Activated naive CD4-positive, alpha-beta T cell treated with anti-CD3 and anti-CD28 coated beads, Interleukin-2, amount 50 U/mL, for 16 hours (primary cell): ENCODE measurements around the gene POLR1G.
"Not testable (repeated sequence)": the region's sequence is repeated elsewhere in the genome, so short reads cannot be mapped to it uniquely, and the experiment has no call there.

ENCODE experiments used
- DNase-seq: peaks from one replicate; pipeline ENCODE4 v3.0.0-alpha.2; 2020

POLR1G gene

DNA sequence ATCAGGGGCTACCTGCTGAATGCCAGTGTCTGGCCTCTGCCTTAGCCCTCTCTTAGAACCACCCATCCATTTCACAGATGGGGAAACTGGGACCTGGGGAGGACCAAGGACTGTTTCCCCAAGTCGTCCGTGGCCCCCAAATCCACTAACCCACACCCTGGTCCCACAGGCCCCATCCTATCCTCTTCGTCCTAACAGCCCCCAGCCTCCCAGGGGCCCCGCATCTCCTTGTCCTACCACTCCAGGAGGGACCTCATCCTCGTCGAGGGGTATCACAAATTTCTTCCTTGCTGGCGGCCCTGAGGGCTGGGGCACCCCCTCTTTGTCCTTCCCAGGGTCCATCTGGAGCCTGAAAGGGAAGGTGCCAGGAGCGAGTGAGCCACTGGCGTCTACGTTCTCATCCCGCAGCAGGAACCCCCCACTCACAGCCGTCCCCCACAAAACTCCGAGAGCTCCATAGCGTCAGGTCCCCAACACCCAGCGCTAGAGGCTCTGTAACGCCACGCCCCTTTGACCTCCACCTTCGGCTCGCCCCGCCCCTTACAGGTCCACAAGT, 16.7 kb downstream of the POLR1G start:
- peak; percentile 83 for DNase-seq

DNA sequence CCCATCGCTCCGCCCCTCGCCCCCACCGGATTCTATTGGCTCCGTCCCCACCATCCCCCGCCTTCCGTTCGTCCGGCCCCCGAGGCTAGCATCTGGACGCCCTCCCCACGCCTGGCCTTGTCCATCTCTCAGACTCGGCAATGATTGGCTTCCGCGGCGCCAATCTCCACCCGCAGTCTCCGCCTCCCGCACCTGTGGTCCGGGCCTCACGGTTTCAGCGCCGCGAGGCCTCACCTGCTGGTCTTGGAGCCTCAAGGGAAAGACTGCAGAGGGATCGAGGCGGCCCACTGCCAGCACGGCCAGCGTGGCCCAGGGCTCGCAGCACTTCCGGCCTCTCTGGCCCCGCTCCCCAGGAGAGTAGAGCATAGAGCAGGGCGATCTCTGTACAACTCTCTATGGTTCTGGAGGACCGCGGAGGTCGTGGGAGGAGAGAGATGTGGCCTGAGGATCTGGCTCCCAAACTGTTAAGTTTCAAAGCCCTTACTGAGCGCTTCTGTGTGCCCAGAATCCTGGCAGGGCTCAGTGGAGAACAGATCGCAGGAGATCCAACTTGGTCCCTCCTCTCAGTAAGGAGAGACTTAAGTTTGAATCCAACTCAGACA, 17.2 kb downstream of the POLR1G start, which contains the start of gene ERCC1:
Gene ERCC1, minus strand, starts transcription at position 329 of the 602 bp plus-strand sequence. CDS start 543 bp downstream, outside the sequence.
- DNase-seq, result peak; percentile 66

DNA sequence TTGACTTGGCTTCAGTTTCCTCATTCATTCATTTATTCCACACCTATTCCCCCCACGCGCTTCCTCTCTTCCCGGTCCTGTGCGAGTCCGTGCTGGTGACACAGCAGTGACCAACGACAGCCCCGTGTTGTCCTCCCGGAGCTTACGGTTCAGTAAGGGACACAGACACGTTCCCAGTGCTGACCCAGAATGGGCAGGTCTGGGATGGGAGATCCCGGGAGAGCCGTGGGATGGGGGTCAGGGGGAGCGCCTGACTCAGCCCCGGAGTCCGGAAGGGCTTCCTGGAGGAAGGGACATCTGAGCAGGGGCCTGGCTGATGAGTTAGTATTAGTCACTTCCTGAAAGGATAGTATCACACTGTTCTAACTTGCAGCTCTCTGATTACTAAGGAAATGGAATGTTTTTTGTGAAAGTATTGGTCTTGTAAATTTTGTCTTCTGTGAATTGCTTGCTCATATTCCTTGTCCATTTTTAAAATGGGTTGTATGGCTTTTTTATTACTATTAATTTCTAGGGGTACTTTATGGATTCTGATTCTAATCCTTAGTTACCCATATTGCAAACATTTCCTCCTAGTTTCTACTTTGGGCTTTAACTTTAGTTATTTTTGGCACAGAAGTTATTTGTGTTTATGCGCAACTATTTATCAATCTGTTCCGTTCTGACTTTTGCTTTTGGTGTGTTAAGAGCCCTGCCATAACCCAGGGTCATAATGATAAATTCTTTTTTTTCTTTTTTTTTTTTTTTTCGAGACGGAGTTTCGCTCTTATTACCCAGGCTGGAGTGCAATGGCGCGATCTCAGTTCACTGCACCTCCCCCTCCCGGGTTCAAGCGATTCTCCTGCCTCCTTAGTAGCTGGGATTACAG, 18.0 kb downstream of the POLR1G start:
- DNase-seq, result no peak

DNA sequence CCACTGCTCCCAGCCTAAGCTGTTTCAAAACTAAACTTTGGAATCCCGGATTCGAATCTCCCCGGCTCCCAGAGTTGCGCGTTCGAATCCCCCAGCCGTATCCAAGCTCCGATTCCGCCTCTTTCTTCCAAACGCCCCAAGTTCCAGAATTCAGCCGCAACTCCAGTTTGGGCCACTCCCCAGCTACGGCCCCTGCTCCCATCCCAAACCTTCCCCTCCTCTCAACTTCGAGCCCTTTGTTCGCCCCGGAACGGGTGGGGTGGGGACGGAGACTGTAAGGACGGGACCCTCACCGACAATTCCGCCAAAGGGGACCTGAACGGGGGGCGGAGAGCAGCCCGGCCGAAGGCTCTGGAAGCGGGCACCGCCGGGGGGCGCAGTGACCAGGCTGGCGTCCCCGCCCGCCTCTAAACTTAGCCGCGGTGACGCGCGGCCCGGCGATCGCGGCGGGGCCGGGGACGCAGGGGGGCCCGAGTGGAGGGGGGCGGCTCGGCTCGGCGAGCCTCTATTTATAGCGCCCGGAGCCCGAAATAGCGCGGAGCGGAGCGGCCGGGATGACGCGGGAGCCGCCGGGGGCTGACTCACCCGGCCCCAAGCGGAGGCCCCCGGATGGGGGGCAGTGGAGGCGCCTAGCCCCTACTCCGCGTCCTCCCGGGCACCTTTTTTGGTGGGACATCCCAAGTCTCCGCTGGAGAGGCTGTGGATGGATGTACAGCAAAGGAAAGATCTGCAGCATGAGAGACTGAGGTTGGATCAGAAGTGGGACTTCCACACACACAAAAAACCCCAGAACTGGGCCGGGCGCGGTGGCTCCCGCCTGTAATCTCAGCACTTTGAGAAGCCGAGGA, 22.2 kb downstream of the POLR1G start:
- no peak for DNase-seq

DNA sequence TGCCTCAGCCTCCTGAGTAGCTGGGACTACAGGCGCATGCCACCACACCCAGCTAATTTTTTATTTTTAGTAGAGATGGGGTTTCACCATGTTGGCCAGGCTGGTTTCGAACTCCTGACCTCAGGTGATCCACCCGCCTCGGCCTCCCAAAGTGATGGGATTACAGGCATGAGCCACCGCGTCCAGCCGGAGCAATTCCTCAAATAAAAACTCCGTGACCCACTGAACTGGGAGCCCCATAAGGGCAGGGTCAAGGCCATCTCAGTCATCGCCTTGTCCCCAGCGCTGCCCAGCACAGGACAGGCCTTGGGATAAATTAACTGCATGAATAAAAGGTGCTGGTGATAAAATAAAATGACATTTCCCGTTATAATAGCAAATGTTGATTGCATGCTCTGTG, 23.5 kb downstream of the POLR1G start:
- not testable (repeated sequence) for DNase-seq

DNA sequence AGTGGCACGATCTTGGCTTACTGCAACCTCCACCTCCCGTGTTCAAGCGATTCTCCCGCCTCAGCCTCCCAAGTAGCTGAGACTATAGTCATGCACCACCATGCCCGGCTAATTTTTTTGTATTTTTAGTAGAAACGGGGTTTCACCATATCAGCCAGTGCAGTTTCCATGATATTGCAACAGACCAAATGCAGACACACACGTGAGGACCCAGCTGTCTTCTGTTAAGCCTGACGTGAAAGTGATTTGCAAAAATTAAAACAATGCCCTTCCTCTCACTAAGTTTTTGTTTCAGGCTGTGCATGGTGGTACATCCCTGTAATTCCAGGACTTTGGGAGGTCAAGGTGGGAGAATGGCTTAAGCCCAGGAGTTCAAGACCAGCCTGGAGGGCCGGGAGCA, 24.6 kb downstream of the POLR1G start:
- not testable (repeated sequence) for DNase-seq

DNA sequence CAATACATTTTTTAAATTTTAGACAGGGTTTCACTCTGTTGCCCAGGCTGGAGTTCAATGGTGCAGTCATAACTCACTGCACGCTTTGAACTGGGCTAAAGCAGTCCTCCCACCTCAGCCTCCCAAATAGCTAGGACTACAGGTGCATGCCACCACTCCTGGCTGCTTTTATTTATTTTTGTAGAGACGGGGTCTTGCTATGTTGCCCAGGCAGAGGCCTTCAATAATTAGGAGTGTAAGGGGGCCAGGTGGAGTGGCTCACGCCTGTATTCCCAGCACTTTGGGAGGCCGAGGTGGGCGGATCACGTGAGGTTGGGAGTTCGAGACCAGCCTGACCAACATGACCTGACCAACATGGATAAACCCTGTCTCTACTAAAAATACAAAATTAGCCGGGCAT, 26.1 kb downstream of the POLR1G start:
- not testable (repeated sequence) for DNase-seq

DNA sequence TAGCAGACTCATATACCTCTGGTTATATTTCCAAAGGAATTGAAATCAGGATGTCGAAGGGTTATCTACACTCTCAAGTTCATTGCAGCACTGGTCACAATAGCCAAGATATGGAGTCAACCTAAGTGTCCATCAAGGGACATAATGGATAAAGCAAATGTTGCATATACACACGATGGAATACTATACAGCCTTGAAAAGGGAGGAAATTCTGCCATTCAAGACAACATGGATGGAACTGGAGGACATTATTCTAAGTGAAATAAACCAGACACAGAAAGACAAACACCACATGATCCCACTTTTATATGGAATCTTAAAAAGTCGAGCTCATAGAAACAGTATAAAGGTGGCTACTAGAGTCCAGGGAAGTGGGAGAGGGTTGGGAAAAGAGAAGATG, 30.9 kb downstream of the POLR1G start:
- DNase-seq, result no peak

DNA sequence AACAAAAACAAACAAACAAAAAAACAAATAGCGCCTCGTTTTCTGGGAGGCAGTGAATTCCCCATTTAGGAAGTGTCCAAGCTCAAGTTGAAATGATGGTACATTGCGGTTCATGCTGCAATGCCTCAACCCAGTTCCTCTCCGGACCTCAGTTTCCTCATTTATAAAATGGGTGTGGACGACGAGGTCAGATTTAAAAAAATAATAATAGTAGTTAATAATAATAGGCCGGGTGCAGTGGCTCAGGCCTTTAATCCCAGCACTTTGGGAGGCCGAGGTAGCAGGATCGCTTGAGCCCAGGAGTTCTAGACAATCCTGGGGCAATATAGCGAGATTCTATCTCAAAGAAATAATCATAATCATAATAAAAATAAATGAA, 32.7 kb downstream of the POLR1G start:
- DNase-seq, result no peak

DNA sequence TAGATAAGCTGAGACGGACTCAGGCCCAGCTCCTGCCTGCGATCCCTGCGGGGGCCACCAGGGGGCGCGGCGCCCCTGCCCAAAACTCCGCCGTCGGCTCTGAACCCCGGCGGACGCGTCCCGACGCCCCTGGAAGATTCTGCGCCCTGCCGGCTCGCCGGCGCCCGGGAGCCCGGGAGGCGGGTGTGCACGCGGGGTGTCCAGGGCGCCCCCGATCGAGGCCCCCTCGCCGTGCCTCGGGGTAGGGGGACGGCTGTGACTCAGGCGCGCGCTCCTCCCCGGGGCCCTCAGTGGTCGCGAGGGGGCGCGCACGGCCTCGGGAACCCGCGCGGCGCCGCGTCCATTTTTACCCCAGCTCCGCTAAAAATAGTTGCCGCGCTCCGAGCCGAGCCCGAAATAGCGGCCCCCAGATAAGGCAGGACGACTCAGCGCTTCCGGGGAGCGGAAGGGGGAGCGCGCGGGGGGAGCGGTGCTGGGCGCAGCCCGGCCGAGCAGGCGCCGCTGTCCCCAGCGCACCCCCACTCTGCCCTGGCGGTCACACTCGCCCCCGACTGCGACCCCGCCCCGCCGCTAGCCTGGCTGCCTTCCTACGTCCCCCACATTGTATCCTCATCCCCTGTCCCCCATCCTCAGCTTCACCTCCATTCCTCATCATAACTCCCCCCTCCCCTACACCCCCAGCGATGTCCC, 33.3 kb downstream of the POLR1G start:
- peak; percentile 84 for DNase-seq

DNA sequence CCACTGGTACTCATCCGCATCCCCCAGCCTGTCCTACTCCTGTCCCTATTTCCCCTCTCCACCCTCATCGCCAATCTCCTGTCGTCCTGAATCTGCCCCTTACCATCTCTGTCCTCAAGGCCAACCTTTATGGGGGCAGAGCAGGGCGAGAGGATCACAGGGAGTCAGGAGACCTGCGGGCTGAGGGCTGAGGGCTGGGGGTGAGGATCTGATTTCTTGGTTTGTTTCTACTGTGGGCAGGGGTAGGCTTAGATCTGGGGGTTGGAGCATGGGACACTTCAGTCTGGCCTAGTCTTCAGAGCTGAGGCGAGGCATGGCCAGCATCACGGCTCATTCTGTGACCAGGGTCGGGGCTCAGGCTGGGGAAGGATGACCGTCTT, 33.8 kb downstream of the POLR1G start:
- DNase-seq, result no peak

DNA sequence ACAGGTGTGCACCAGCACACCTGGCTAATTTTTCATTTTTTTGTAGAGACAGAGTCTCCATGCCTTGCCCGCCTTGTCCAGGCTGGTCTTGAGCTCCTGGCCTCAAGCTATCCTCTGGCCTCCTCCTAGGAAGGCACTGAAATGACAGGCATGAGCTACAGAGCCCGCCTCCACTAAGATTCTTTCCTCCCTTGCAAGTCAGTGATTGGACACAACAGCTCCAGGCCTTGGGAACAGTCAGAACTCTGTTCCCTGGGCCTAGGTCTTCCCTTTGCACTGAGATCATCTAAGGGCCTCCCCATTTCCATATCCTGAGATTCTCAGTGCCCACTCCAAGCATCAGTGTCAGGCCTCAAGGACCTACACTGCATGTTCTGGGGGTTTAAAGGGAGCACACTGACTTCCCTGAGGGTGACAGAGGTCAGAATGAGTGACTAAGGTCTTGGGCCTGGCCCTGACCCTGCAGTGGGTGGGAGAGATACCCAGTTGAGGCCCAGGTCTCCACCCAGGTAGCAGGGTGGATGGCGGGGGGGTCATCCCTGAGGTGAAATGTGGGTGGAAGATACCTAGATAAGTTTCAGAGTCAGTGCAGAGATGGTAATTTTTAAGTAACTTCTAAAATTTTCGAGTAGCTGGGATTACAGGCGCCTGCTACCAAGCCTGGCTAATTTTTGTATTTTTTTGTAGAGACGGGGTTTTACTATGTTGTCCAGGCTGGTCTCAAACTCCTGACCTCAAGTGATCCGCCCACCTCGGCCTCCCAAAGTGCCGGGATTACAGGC, 34.6 kb downstream of the POLR1G start:
- no peak for DNase-seq

DNA sequence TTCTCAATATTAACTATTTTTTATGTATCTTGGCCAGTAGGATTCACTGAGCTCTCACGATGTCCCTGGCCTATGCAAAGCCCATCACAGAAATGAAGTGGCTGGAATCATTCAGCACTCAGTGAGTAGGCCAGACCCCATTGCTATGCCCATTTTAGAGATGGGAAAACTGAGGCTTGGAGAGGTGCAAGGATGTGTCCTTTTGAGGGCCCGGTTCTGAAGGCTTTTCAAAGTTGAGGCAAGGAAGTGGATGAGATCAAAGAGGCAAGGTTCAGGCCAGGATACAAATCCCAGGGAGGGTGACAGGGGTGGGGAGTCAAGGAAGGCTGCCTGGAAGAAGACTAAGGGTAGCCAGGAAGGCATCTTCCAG, 35.9 kb downstream of the POLR1G start:
- DNase-seq, result no peak

DNA sequence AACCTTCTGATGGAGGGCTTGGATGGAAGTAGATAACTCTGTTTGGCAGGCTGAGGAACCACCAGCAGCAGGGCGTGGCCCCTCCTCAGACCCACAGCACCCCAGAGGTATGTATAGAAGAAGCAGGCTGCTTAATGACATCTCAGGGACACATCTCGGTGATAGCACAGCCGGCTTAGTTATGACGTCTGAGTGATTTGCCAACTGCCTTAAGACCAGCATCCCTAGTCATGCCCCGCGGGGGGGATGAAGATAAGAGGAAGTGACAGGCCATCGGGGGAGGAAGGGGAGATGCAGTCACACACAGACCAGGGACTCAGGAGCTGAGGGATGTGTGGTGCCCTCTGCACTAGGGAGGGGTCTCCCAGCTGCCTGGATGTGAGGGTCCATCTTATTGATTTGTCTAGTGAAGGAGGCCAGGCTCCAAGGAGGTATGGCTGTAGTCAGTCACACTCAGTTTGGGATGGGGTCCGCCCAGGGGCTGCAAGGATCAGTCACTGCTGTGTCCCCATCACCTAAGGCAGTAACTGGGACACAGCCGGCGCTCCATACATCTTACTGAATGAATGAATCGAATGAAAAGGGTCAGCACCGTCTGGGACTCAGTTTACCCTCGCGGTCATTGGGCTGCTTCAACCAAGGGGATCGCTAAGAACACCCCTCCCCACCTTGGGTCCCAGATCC, 36.5 kb downstream of the POLR1G start:
- no peak for DNase-seq

DNA sequence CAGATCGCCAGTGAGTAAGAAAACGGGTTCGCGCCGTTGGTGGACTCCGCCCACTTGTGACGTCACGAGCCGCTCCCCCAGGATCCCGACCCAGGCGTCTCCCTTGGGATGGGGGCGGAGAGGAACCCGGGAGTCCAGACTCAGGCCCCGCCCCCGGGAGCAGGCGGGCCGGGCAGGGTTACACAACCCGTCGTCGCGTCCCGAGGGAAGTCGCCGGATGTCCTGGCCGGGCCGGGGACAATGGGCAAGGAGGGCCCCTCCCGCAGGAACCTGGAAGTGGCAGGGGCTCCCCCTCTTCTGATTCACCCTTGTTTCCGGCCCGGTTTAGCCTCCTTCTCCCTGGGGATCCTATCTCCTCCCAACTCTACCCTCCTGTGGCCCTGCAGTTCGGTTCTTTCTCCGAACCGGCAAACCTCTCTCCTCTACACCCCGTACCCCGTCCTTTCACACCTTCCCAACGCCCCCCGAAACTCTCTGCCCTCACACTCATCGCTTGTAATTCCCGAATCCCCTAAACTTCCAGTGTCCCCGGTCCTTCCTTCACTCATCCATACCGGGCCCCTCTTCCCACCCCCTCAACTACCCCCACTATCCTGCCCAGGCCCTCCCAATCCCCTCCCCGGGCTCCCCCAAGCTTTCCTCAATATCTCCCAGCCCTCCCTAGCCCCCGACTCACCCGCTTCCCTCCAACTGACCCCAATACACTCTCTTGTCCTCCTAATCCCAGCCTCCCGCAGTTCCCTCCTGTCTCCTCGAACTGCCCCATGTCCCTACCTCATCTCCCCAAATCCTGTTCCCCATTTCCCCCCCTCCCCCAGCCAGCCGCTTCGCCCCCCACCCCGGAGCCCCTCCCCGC, 37.2 kb downstream of the POLR1G start:
- DNase-seq, result no peak

DNA sequence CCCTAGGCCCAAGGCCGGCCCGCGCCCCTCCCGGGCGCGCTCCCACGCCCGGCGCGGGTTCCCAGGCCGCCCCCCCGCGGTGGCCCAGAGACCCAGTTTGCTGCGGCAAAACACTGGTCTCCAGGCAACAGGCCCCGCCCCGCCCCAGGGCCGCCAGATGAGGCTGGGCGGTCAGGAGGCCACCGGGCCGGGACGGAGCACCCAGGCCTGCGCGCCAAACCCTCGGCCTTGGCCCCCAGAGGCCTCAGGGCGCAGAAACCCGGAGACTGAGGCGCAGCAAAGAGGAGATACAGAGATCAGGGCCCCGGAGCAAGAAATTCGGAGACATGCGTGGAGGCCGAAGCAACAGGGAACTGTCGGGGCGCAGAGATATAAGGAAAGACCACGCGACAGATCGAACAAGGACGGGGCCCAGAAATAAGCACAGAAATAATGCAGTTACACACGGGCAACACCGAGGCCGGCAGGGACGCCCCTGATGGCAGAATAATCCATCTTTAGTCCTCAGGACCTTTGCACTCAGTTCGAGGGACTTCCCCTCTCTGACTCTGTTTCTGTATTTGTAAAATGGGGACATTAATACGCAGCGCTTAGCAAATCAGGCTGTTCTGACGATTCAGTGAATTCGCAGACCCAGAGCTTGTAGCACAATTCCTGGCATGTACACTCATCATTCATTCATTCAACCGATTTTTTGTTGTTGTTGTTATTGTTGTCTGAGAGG, 38.0 kb downstream of the POLR1G start:
- DNase-seq, result peak; percentile 70

DNA sequence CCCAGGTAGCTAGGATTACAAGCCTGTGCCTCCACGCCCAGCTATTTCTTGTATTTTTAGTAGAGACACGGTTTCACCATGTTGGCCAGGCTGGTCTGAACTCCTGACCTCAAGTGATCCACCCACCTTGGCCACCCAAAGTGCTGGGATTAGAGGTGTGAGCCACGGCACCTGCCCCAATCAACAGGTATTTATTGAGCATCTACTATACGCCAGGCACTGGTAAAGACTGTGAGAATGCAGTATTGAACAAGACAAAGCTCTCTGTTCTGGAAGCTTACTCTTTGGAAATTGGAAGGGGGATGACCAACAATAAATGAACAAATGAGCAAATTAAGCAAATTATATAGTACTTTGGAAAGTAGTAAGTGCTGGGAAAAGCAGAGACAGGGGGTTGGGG, 38.7 kb downstream of the POLR1G start:
- no peak for DNase-seq

DNA sequence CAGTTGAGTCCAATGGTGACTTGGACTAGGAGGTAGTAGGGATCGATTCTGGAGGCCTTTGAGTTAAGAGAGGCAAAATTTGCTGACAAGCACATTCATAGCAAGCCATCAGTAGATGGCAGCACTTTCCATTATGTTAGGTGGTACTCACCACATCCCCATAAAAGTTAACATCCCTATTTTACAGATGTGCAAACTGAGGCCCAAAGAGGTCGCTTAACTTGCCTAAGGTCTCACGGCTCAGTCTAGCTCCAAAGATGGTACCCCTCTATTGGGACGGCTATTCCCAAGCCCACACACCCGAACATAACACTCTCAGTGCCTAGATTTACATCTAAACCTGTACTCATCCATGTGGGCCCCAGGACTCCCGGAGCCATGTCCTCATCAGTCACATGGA, 39.9 kb downstream of the POLR1G start:
- no peak for DNase-seq

DNA sequence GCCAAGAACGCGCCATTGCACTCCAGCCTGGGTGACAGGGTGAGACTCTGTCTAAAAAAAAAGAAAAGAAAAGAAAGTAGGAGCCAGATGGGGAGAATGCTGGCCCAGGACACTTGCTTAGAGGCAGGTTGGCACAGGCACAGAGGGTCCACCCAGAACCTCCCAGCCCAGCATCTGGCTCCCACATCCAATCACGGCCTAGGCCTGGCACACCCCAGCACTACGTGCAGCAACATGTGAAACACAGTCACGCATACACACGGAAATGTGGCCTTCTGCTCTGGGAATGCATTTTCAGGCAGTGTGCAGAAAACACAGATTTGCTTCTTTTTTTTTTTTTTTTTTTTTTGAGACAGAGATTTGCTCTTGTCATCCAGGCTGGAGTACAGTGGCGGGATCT, 40.5 kb downstream of the POLR1G start:
- no peak for DNase-seq

DNA sequence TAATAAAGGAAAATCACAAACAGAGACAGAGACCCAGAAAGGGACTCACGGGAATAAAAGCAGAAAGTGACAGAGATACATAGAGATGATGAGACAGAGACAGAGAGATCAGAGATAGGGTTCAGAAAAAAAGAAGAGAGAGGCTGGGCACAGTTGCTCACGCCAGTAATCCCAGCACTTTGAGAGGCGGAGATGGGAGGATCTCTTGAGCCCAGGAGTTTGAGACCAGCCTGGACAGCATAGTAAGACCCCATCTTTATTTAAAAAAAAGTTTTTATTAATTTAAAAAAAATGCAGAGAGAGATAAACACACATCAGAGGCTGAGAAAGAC, 41.9 kb downstream of the POLR1G start:
- no peak for DNase-seq
